HCT116 (cell line): Measurements from ENCODE around the gene ZNF555.

Source experiments
- CEBPB ChIP-seq: IDR thresholded peaks from 2 replicates; pipeline ENCODE4 v1.6.1; 2012; ENCODE audit warnings: low read depth
- CTCF ChIP-seq, 3 experiments: fragments of 200-600 bp in 1 of 3; sonication (generic) in 1 of 3; IDR thresholded peaks in 2 of 3; conservative IDR thresholded peaks in 1 of 3; 2 replicates each; pipeline ENCODE4 v1.5.1; 2012 to 2017; ENCODE audit warnings: low read depth in 2 of 3, low read length in 2 of 3, antibody characterized with exemption in 1 of 3, borderline replicate concordance in 1 of 3, control low read depth in 1 of 3, mild to moderate bottlenecking in 1 of 3, mixed read lengths in 1 of 3, mixed run types in 1 of 3, moderate library complexity in 1 of 3; ENCODE audit not compliant: insufficient read depth in 1 of 3
- POLR2AphosphoS5 ChIP-seq: IDR thresholded peaks from 2 replicates; pipeline ENCODE4 v1.6.1; 2011; ENCODE audit warnings: mild to moderate bottlenecking, low read depth, low read length, moderate library complexity
- SIN3A ChIP-seq: IDR thresholded peaks from 2 replicates; pipeline ENCODE4 v1.6.1; 2012; ENCODE audit warnings: low read depth
- ZBTB33 ChIP-seq: IDR thresholded peaks from 2 replicates; pipeline ENCODE4 v1.6.1; 2011; ENCODE audit warnings: mild to moderate bottlenecking, low read length, moderate library complexity; ENCODE audit not compliant: insufficient replicate concordance; ENCODE audit errors: extremely low read depth

GRCh38 chr19:2793577-2793976 is 47.7 kb upstream of the ZNF555 start:
- TF ChIP-seq CEBPB = no peak
- no peak for TF ChIP-seq ZBTB33
- TF ChIP-seq SIN3A = no peak
- no peak for TF ChIP-seq POLR2AphosphoS5
- TF ChIP-seq CTCF (IDR thresholded peaks at IDR 0.05 in 2 of 3, conservative IDR thresholded peaks at IDR 0.05 in 1 of 3; ENCODE audit: borderline replicate concordance in 1 of 3, insufficient read depth in 1 of 3, low read depth in 2 of 3, low read length in 2 of 3) = no peak
